Measurements from ENCODE around the gene RHBDD1.

The RHBDD1 gene

GRCh38 chr2:227043981-227044380, 208.1 kb downstream of the RHBDD1 start:
- no peak for DNase-seq (ENCODE audit: low read depth)
- H3K4me3 ChIP-seq (ENCODE audit: low read depth, low read length) = no peak overlapping the region
